Sigmoid colon (tissue), 7 donors: ENCODE results near the gene ZFP28. TPM values are rescaled to one million over a fixed set of nuclear protein-coding genes. Genes with fewer than 3 reads are reported as not detected.

Experiments
- DNase-seq: peaks from one replicate; pipeline ENCODE4 v3.0.0-alpha.2; 2019
- H3K27ac ChIP-seq, 4 donors: fragments of 200-600 bp; sonication (generic); one replicate each; pipeline ENCODE4 v1.5.1; 2016 to 2019; ENCODE audit warnings: mild to moderate bottlenecking in 1 of 4
- H3K27me3 ChIP-seq, 3 donors: fragments of 200-600 bp; sonication (generic); one replicate each; pipeline ENCODE4 v1.5.1; 2019; ENCODE audit warnings: mild to moderate bottlenecking in 1 of 3
- H3K36me3 ChIP-seq, 4 donors: fragments of 200-600 bp; sonication (generic); one replicate each; pipeline ENCODE4 v1.5.1; 2016 to 2019
- H3K4me1 ChIP-seq, 4 donors: fragments of 200-600 bp; sonication (generic); one replicate each; pipeline ENCODE4 v1.5.1; 2017 to 2019
- H3K4me3 ChIP-seq, 4 donors: fragments of 200-600 bp; sonication (generic); one replicate each; pipeline ENCODE4 v1.5.1; 2017 to 2019; ENCODE audit warnings: mild to moderate bottlenecking in 2 of 4, moderate library complexity in 1 of 4
- H3K9me3 ChIP-seq, 4 donors: fragments of 200-600 bp in 3 of 4; sonication (generic) in 3 of 4; one replicate each; pipeline versions ENCODE4 v1.5.1 to v1.6.1; 2013 to 2019
- EP300 ChIP-seq, 4 donors: sonication (generic); formaldehyde crosslinking; IDR thresholded peaks; one replicate each; pipeline ENCODE4 v1.6.1; 2017; ENCODE audit warnings: antibody characterized with exemption in 4 of 4
- POLR2A ChIP-seq, 2 donors: fragments of 450-650 bp; IDR thresholded peaks; one replicate each; pipeline ENCODE4 v1.6.1; 2016; ENCODE audit warnings: antibody characterized with exemption in 2 of 2, mild to moderate bottlenecking in 2 of 2, moderate library complexity in 2 of 2
- POLR2AphosphoS5 ChIP-seq, 4 donors: sonication (generic); formaldehyde crosslinking; IDR thresholded peaks; one replicate each; pipeline ENCODE4 v1.6.1; 2017; ENCODE audit warnings: antibody characterized with exemption in 4 of 4
- WGBS, 2 donors: extraction: QIAGEN DNeasy Blood & Tissue Kit; methylation state at CpG; one replicate each; pipeline ENCODE4 v1.1.7; 2013; 5-methylcytosine and 5-hydroxymethylcytosine counted together
- intact Hi-C: fragments of 100-400 bp; cut with DNase I; formaldehyde crosslinking; loops from one replicate; pipeline ENCODE4 v1.15.1; 2023
- polyA plus RNA-seq, 3 donors: library from polyadenylated mRNA; stranded (reverse); fragments of 200-250 nt; gene quantifications; one replicate each; pipeline ENCODE4 v1.2.3, GENCODE V29; 2013
- total RNA-seq, 4 donors: library from RNA; depleted of rRNA; stranded (reverse); fragments of >200 nt; gene quantifications; one replicate each; pipeline ENCODE4 v1.1.0, GENCODE V29; 2016
- TF ChIP-seq, protein P1 (sequence below), 4 experiments: fragments of 450-650 bp in 3 of 4; fragments of 200-600 bp in 1 of 4; IDR thresholded peaks; one replicate each; pipeline ENCODE4 v1.5.1; 2016 to 2019; ENCODE audit warnings: antibody characterized with exemption in 4 of 4, mild to moderate bottlenecking in 3 of 4, moderate library complexity in 2 of 4
- donor health status: healthy with polysubstance abuse.
- donor health status: Bipolar disorder and iron deficiency.
- donor health status: healthy.

ZFP28 gene
- total and polyA plus RNA-seq, 7 donors = 1.2 to 11.2 (median 9.6) TPM

- H3K4me1 ChIP-seq = peaks cover 0 to 15% (median 13%) of the 10 kb centered on the region in 4 donors
- peaks cover 14 to 75% (median 26%) of the 10 kb centered on the region in 4 donors for H3K36me3 ChIP-seq
- WGBS, 2 donors = 92 to 96% methylated on average over 2 of the region's 2 CpGs
- intact Hi-C loops = no loop called here
- no peak overlapping the region for H3K4me3 ChIP-seq
- no peak for DNase-seq
- H3K9me3 ChIP-seq = peaks cover 6 to 55% (median 42%) of the 10 kb centered on the region in 4 donors
- no peaks in the 10 kb centered on the region for H3K27me3 ChIP-seq
- TF ChIP-seq, protein P1, sequence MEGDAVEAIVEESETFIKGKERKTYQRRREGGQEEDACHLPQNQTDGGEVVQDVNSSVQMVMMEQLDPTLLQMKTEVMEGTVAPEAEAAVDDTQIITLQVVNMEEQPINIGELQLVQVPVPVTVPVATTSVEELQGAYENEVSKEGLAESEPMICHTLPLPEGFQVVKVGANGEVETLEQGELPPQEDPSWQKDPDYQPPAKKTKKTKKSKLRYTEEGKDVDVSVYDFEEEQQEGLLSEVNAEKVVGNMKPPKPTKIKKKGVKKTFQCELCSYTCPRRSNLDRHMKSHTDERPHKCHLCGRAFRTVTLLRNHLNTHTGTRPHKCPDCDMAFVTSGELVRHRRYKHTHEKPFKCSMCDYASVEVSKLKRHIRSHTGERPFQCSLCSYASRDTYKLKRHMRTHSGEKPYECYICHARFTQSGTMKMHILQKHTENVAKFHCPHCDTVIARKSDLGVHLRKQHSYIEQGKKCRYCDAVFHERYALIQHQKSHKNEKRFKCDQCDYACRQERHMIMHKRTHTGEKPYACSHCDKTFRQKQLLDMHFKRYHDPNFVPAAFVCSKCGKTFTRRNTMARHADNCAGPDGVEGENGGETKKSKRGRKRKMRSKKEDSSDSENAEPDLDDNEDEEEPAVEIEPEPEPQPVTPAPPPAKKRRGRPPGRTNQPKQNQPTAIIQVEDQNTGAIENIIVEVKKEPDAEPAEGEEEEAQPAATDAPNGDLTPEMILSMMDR (IDR thresholded peaks at IDR 0.05) = no peak
- no peak for TF ChIP-seq POLR2A (IDR thresholded peaks at IDR 0.05)
- no peak for TF ChIP-seq POLR2AphosphoS5 (IDR thresholded peaks at IDR 0.05)
- TF ChIP-seq EP300 (IDR thresholded peaks at IDR 0.05) = no peak
- no peak overlapping the region for H3K27ac ChIP-seq
Measured at GRCh38 chr19:56543776-56544175, 5.0 kb downstream of the ZFP28 start.

- Histone ChIP-seq H3K4me3 (no peak overlapping the region), H3K9me3 (peaks cover 17 to 70% (median 55%) of the 10 kb centered on the region in 4 donors), H3K4me1 (no peaks in the 10 kb centered on the region), H3K36me3 (peaks cover 42 to 86% (median 55%) of the 10 kb centered on the region in 4 donors), H3K27ac (no peak overlapping the region), H3K27me3 (no peaks in the 10 kb centered on the region)
- TF ChIP-seq POLR2AphosphoS5 (IDR thresholded peaks at IDR 0.05) (no peak), POLR2A (IDR thresholded peaks at IDR 0.05) (no peak), EP300 (IDR thresholded peaks at IDR 0.05) (no peak)
- TF ChIP-seq, protein P1 (IDR thresholded peaks at IDR 0.05) = no peak
- DNase-seq = no peak
- intact Hi-C loops = no loop called here
- WGBS, 2 donors = 68 to 85% methylated on average over 6 of the region's 6 CpGs
Measured at GRCh38 chr19:56547535-56547934, 8.8 kb downstream of the ZFP28 start.

DNA sequence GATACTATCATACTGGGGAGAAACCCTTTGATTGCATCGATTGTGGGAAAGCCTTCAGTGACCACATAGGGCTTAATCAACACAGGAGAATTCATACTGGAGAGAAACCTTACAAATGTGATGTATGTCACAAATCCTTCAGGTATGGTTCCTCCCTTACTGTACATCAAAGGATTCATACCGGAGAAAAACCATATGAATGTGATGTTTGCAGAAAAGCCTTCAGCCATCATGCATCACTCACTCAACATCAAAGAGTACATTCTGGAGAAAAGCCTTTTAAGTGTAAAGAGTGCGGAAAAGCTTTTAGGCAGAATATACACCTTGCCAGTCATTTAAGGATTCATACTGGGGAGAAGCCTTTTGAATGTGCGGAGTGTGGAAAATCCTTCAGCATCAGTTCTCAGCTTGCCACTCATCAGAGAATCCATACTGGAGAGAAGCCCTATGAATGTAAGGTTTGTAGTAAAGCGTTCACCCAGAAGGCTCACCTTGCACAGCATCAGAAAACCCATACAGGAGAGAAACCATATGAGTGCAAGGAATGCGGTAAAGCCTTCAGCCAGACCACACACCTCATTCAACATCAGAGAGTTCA, 15.6 kb downstream of the ZFP28 start:
- intact Hi-C loops = no loop called here
- H3K4me3 ChIP-seq = no peak overlapping the region
- peaks cover 39 to 85% (median 66%) of the 10 kb centered on the region in 4 donors for H3K9me3 ChIP-seq
- no peaks in the 10 kb centered on the region for H3K27me3 ChIP-seq
- no peak overlapping the region for H3K27ac ChIP-seq
- no peaks in the 10 kb centered on the region for H3K4me1 ChIP-seq
- 95 to 96% methylated on average over 6 of the region's 6 CpGs for WGBS, 2 donors
- no peak for DNase-seq
- TF ChIP-seq, protein P1 (IDR thresholded peaks at IDR 0.05) = no peak
- TF ChIP-seq EP300 (IDR thresholded peaks at IDR 0.05) = no peak
- TF ChIP-seq POLR2AphosphoS5 (IDR thresholded peaks at IDR 0.05) = no peak
- TF ChIP-seq POLR2A (IDR thresholded peaks at IDR 0.05) = no peak
- peaks cover 42 to 57% (median 51%) of the 10 kb centered on the region in 4 donors for H3K36me3 ChIP-seq

GRCh38 chr19:56562766-56563165, 24.0 kb downstream of the ZFP28 start:
- Histone ChIP-seq H3K9me3 (peaks cover 5 to 69% (median 49%) of the 10 kb centered on the region in 4 donors), H3K27ac (no peak overlapping the region), H3K36me3 (peaks cover 0 to 9% (median 0%) of the 10 kb centered on the region in 4 donors), H3K27me3 (no peaks in the 10 kb centered on the region), H3K4me1 (peaks cover 0 to 9% (median under 1%) of the 10 kb centered on the region in 4 donors), H3K4me3 (no peak overlapping the region)
- TF ChIP-seq EP300 (IDR thresholded peaks at IDR 0.05) (no peak), POLR2A (IDR thresholded peaks at IDR 0.05) (no peak), POLR2AphosphoS5 (IDR thresholded peaks at IDR 0.05) (no peak)
- TF ChIP-seq, protein P1 (IDR thresholded peaks at IDR 0.05) = no peak
- WGBS, 2 donors = 93 to 96% methylated on average over 2 of the region's 2 CpGs
- intact Hi-C loops = no loop called here
- DNase-seq = no peak
